ENCODE results near the gene TUBGCP6.

Gene TUBGCP6

DNA sequence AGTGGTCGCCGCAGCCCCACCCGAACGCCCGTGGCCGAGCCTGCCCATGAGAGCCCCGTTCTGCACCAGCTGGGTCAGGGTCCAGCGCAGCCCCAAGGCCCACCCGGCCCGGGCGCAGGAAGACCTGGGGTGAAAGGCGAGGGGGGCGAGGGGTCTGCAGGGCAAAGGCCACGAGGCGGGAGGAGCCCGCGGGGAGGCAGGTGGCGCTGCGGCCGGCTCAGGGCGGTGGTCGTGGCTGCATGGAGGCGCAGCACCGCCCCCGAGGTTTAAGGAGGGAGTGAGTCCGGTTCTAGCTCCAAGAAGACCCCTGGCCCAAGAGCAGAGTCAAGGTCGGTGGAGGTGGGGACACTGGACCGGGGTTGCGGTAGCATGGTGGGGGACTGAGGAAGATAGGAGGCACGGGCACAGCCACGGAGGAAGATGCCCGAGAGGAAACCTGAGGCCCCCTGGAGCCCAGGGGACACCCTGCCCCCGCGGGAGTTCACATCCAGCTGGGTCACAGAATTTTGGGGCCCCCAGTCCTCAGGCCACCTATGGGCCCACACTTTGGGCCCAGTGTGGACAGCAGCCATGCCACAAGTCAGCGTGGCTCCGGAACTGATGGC lies 6.8 kb upstream of the TUBGCP6 start:
- Histone ChIP-seq H3K9me3 (no peaks in the 10 kb centered on the region), H3K4me3 (ENCODE audit: low read depth, low read length) (peak overlapping the region; percentile 70), H3K27me3 (no peaks in the 10 kb centered on the region), H3K4me1 (peaks cover 19% of the 10 kb centered on the region), H3K36me3 (peaks cover 24% of the 10 kb centered on the region)
- TF ChIP-seq, protein P1, sequence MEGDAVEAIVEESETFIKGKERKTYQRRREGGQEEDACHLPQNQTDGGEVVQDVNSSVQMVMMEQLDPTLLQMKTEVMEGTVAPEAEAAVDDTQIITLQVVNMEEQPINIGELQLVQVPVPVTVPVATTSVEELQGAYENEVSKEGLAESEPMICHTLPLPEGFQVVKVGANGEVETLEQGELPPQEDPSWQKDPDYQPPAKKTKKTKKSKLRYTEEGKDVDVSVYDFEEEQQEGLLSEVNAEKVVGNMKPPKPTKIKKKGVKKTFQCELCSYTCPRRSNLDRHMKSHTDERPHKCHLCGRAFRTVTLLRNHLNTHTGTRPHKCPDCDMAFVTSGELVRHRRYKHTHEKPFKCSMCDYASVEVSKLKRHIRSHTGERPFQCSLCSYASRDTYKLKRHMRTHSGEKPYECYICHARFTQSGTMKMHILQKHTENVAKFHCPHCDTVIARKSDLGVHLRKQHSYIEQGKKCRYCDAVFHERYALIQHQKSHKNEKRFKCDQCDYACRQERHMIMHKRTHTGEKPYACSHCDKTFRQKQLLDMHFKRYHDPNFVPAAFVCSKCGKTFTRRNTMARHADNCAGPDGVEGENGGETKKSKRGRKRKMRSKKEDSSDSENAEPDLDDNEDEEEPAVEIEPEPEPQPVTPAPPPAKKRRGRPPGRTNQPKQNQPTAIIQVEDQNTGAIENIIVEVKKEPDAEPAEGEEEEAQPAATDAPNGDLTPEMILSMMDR (IDR thresholded peaks at IDR 0.05; ENCODE audit: low read depth, low read length) = no peak
- no peak for DNase-seq

DNA sequence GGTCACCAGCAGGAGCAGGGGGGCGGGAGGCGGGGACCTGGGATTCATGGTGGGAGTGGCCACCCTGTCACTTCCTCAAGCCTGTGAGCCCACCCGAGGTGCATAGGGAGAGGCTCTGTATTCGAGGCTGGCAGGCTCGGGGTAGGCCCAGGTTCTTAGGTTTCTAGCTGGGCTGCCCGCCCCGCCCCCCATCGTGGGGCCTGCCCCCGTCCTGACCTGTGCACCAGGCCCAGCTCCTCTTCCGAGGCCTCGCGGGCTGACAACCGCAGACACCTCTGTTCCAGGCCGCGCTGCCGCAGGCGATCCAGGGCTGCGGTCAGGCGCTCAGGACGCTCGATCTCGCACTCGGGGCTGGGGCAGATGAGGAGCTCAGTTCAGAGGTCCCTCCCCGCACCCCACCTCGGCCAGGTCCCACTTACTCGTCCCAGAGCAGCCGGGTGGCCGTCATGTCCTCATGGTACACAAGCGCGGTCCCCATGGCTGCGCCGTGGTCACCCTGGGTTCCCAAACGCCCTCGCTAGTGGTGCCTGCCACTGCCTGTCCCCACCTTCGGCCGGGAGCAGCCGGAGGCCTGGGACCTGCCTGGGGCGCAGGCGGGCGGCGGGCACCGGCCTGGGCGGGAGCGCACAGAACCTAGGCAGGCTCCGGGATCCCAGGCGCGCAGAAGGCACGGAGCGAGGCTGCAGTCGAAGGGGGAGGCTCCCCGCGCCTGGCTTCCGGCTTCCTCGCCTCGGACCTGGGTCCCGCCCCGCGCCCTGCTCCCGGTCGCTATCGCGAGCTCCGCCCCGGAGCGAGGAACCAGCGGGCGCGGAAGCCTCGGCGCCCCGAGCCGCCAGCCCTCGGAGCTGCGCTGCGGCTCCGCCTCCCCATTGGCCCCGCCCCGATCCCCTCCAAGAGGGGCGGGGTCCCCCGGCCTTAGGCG lies 6.0 kb upstream of the TUBGCP6 start, which contains the start of gene HDAC10:
TSS of gene HDAC10 (minus strand) at position 711 of the 922 bp plus-strand sequence. CDS start at position 478, 233 bp downstream.
- DNase-seq = peak; percentile 91

DNA sequence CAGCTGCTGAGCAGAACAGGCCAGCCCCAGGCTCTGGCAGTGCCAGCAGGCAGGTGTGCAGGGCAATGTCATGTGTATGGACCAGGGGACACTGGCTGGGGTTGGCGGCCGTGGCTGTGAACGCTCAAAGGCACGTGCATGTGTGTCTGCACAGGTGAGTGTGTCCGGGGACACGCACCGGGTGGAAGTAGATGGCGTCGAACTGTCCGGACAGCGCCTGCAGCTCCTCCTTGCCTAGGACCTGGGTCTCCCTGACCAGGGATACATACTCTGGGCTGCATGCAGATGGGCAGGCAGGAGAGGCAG lies 5.4 kb upstream of the TUBGCP6 start:
- Histone ChIP-seq H3K4me3 (ENCODE audit: low read depth, low read length) (peak overlapping the region; percentile 70), H3K36me3 (peaks cover 27% of the 10 kb centered on the region), H3K4me1 (peaks cover 19% of the 10 kb centered on the region), H3K9me3 (no peaks in the 10 kb centered on the region), H3K27me3 (no peaks in the 10 kb centered on the region)
- DNase-seq = no peak
- TF ChIP-seq, protein P1 (IDR thresholded peaks at IDR 0.05; ENCODE audit: low read depth, low read length) = no peak

More for the DNA sequence above, 6.0 kb upstream of the TUBGCP6 start, which contains the start of gene HDAC10:
- H3K27me3 ChIP-seq = no peaks in the 10 kb centered on the region
- peak within 1 kb of the TSS; percentile 70 for H3K4me3 ChIP-seq (ENCODE audit: low read depth, low read length)
- peaks cover 28% of the 10 kb centered on the region for H3K36me3 ChIP-seq
- H3K4me1 ChIP-seq = peaks cover 19% of the 10 kb centered on the region
- TF ChIP-seq, protein P1 (IDR thresholded peaks at IDR 0.05; ENCODE audit: low read depth, low read length) = no peak
- H3K9me3 ChIP-seq = no peaks in the 10 kb centered on the region

DNA sequence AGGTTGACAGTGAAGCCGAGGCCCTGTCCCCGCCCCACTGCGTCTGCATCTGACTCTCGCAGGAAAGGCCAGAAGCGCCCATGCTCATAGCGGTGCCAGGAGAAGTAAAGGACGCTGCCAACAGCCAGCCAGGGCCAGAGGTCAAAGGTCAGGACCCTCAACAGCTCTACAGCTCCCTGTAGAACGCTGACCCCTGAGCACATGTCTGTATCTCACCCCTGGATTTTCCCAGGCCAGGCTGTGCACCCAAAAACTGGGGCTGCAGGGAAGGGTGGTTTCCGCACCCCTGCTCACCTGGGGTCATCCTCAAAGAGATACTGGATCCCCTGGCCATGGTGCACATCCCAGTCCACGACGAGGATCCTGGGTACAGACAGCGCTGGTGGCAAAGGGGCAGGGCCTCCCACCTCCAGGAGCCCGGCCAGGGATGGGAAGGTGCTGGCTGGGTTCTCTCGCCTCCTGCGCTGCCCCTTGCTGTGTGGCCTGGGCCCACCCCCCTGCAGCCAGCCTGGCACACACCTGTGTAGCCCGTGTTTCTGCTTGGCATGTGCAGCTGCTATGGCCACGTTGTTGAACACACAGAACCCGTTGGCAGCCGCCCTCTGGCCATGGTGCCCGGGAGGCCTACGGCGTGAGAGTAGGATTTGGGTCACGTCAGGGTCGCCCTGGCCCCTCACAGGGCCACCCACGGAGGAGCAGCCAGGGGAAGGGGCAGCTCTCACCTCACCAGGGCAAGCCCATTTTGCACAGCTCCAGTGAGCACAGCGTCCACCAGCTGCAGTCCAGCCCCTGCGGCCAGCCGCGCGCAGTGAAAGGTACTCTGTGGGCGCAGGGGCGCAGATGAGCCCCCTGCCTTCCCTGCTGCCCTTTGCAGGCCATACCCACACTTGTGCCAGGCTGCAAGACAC lies 4.8 kb upstream of the TUBGCP6 start:
- H3K4me3 ChIP-seq (ENCODE audit: low read depth, low read length) = peak overlapping the region; percentile 70
- DNase-seq = no peak
- H3K27me3 ChIP-seq = no peaks in the 10 kb centered on the region
- peaks cover 19% of the 10 kb centered on the region for H3K4me1 ChIP-seq
- H3K36me3 ChIP-seq = peaks cover 23% of the 10 kb centered on the region
- H3K9me3 ChIP-seq = no peaks in the 10 kb centered on the region
- TF ChIP-seq, protein P1 (IDR thresholded peaks at IDR 0.05; ENCODE audit: low read depth, low read length) = no peak

DNA sequence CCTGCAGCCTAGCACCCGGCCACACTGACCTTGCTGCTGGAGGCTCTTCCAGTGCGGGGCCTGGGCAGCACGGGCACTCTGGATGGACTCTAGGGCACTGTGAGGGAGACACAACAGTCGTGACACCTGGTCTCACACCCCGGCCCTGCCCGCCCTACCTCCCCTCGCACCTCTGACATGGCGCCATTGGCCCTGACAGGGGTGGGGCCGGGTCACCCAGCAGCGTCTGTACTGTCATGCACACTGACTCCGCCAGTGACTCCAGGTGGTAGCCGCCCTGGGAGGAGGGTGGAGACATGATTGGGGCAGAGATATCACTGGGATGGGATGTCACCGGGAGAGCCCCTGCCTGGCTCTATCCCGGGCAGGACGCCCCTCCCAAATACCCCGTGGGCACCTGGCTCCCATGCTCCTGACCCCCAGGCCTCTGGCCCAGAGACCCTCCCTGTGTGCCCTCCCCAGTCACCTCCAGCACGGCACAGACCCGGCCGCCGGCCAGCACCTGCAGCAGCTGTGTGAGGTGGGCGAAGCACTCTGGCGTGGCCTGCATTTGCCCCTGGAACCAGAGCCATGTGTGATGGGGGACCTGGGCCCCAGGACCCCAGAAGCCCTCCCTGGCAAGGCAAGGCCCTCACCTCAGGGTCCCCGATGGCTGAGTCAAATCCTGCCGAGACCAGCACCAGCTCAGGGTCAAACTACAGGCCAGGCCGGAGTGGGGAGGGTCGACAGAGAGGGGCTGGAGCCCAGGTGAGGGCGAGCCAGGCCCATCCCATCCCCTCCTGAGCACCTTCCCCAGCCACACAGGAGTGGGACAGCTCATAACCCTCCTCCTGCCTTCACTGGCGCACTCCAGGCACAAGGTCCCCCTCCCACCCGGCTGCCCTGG lies 3.6 kb upstream of the TUBGCP6 start:
- Histone ChIP-seq H3K36me3 (peaks cover 17% of the 10 kb centered on the region), H3K4me1 (peaks cover 19% of the 10 kb centered on the region), H3K9me3 (no peaks in the 10 kb centered on the region), H3K4me3 (ENCODE audit: low read depth, low read length) (peak overlapping the region; percentile 45), H3K27me3 (no peaks in the 10 kb centered on the region)
- no peak for DNase-seq
- TF ChIP-seq, protein P1 (IDR thresholded peaks at IDR 0.05; ENCODE audit: low read depth, low read length) = no peak

Measured in BE2C (cell line).